NB4 (cell line): ENCODE data around the gene MPG.

Source experiments
- MYC ChIP-seq: IDR thresholded peaks from 2 replicates; pipeline ENCODE4 v1.6.1; 2011; ENCODE audit warnings: low read depth, low read length
- POLR2A ChIP-seq: IDR thresholded peaks from 2 replicates; pipeline ENCODE4 v1.6.1; 2011; ENCODE audit warnings: mild to moderate bottlenecking; ENCODE audit not compliant: insufficient read length; ENCODE audit errors: extremely low read depth
- TF ChIP-seq, protein P1 (sequence below): IDR thresholded peaks from one replicate; pipeline ENCODE4 v1.5.1; 2012; ENCODE audit warnings: low read depth, low read length
- TF ChIP-seq, protein P2 (sequence below): IDR thresholded peaks from 2 replicates; pipeline ENCODE4 v1.6.1; 2011; ENCODE audit warnings: low read depth, low read length

DNA sequence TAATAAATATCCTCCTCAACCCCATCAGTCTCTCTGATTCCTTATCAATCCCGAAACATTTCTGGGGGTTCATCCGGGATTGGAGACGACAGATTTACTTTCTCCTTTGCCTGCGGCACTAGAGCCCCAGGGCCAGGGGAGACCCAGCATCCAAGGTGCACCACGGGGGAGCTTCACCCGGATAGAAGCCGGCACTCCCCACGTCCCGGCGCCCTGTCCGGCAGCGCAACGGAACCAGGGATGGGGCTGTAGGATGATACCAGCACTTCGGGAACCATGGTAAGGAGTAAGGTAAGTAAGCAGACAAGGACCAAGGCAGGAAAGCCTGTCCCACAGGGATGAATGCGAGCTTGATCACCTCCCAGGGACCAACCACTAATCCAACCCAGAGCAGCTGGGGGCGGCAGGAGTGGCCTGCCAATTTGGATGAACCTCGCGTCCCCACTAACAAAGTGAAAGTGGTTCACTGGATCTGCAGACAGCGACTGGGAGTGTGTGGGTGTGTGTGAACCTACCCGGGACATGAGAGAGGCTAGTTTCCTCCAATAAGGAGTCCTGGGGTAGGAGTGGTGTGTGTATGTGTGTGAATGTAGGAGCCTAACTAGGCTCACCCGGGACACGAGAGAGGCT, 36.5 kb upstream of the MPG start:
- TF ChIP-seq POLR2A: no peak
- TF ChIP-seq, protein P1, sequence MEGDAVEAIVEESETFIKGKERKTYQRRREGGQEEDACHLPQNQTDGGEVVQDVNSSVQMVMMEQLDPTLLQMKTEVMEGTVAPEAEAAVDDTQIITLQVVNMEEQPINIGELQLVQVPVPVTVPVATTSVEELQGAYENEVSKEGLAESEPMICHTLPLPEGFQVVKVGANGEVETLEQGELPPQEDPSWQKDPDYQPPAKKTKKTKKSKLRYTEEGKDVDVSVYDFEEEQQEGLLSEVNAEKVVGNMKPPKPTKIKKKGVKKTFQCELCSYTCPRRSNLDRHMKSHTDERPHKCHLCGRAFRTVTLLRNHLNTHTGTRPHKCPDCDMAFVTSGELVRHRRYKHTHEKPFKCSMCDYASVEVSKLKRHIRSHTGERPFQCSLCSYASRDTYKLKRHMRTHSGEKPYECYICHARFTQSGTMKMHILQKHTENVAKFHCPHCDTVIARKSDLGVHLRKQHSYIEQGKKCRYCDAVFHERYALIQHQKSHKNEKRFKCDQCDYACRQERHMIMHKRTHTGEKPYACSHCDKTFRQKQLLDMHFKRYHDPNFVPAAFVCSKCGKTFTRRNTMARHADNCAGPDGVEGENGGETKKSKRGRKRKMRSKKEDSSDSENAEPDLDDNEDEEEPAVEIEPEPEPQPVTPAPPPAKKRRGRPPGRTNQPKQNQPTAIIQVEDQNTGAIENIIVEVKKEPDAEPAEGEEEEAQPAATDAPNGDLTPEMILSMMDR: no peak
- TF ChIP-seq, protein P2, sequence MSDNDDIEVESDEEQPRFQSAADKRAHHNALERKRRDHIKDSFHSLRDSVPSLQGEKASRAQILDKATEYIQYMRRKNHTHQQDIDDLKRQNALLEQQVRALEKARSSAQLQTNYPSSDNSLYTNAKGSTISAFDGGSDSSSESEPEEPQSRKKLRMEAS: no peak
- TF ChIP-seq MYC: no peak
